Right lung (tissue), 5 donors: Measurements from ENCODE around the gene LTK. TPM values are rescaled to one million over a fixed set of nuclear protein-coding genes. Genes with fewer than 3 reads are reported as not detected.

Source experiments
- DNase-seq, 2 donors: peaks; one replicate each; pipeline ENCODE4 v3.0.0-alpha.2; 2013
- polyA plus RNA-seq, 5 donors: library from polyadenylated mRNA; unstranded; fragments of 120-200 nt; gene quantifications; one replicate each; pipeline versions ENCODE4 v1.2.1 to v1.2.3, GENCODE V29; 2013; ENCODE audit warnings: inconsistent platforms in 1 of 5, low replicate concordance in 1 of 5; ENCODE audit not compliant: insufficient read length in 5 of 5, insufficient read depth in 1 of 5

The LTK gene
- polyA plus RNA-seq, 5 donors, result 1.8 to 3.7 (median 2.9) TPM

- no peak for DNase-seq
Observed at GRCh38 chr15:41535544-41535943, 21.9 kb upstream of the LTK start.

- no peak for DNase-seq
Observed at GRCh38 chr15:41530363-41530956, 16.8 kb upstream of the LTK start.

- no peak for DNase-seq
Observed at GRCh38 chr15:41523097-41523496, 9.5 kb upstream of the LTK start.

GRCh38 chr15:41521614-41522013, 8.0 kb upstream of the LTK start:
- no peak for DNase-seq

GRCh38 chr15:41520636-41521035, 7.0 kb upstream of the LTK start:
- DNase-seq, result no peak

GRCh38 chr15:41517895-41518449, 4.3 kb upstream of the LTK start:
- no peak for DNase-seq

- DNase-seq, result no peak
Observed at GRCh38 chr15:41512940-41513505, 604 bp downstream of the LTK start.

- no peak for DNase-seq
Observed at GRCh38 chr15:41512512-41512939, 1.1 kb downstream of the LTK start.

GRCh38 chr15:41511899-41512369, 1.7 kb downstream of the LTK start:
- DNase-seq, result no peak

GRCh38 chr15:41511331-41511898, 2.2 kb downstream of the LTK start:
- DNase-seq, result no peak

GRCh38 chr15:41510728-41511127, 2.9 kb downstream of the LTK start:
- no peak for DNase-seq

GRCh38 chr15:41507820-41508290, 5.8 kb downstream of the LTK start:
- DNase-seq, result no peak

GRCh38 chr15:41506796-41507341, 6.8 kb downstream of the LTK start:
- DNase-seq, result no peak

- no peak for DNase-seq
Observed at GRCh38 chr15:41505776-41506175, 7.9 kb downstream of the LTK start.

GRCh38 chr15:41504751-41505492, 8.7 kb downstream of the LTK start:
- no peak for DNase-seq

GRCh38 chr15:41503669-41504010, 10.0 kb downstream of the LTK start:
- DNase-seq, result no peak

- DNase-seq, result no peak
Observed at GRCh38 chr15:41502795-41503668, 10.6 kb downstream of the LTK start.

- no peak for DNase-seq
Observed at GRCh38 chr15:41501931-41502794, 11.5 kb downstream of the LTK start.

- DNase-seq, result no peak
Observed at GRCh38 chr15:41501191-41501917, 12.3 kb downstream of the LTK start.
